Activated CD8-positive, alpha-beta memory T cell treated with anti-CD3 and anti-CD28 coated beads, Interleukin-2, amount 10 ng/mL, durations not matched to agents 7 days and 5 days (primary cell): Measurements from ENCODE around the gene UBE2O. TPM values are rescaled to one million over a fixed set of nuclear protein-coding genes. Genes with fewer than 3 reads are reported as not detected.

Source experiments
- ATAC-seq: fragments of 150-1000 bp; cut with Tn5 transposase; one replicate; pipeline ENCODE4 v1.10.0; 2021; ENCODE audit warnings: moderate library complexity
- CTCF ChIA-PET: fragments of 350-600 bp; sonication (Branson Sonifier 250); formaldehyde crosslinking; loops from one replicate; lab custom pipeline; 2021; ENCODE audit warnings: antibody characterized with exemption; lab: Charles Lee
- DNase-seq: peaks from one replicate; pipeline ENCODE4 v3.0.0-alpha.2; 2020
- H3K27ac Mint-ChIP-seq: one replicate; pipeline ENCODE4 v1.8.0; 2021; ENCODE audit warnings: mild to moderate bottlenecking, mixed read lengths
- H3K27me3 Mint-ChIP-seq: one replicate; pipeline ENCODE4 v1.8.0; 2021; ENCODE audit warnings: mixed read lengths
- H3K36me3 Mint-ChIP-seq: one replicate; pipeline ENCODE4 v1.8.0; 2021; ENCODE audit warnings: mild to moderate bottlenecking, mixed read lengths
- H3K4me1 Mint-ChIP-seq: one replicate; pipeline ENCODE4 v1.8.0; 2021; ENCODE audit warnings: mixed read lengths
- H3K4me3 Mint-ChIP-seq: one replicate; pipeline ENCODE4 v1.8.0; 2021; ENCODE audit warnings: mild to moderate bottlenecking, moderate library complexity, mixed read lengths
- H3K9me3 Mint-ChIP-seq: one replicate; pipeline ENCODE4 v1.8.0; 2022; ENCODE audit warnings: low read depth, mixed read lengths
- total RNA-seq, 2 experiments: library from RNA; stranded (reverse); gene quantifications; one replicate each; pipeline ENCODE4 v1.2.3, GENCODE V29; 2021

UBE2O gene
- total RNA-seq, 2 experiments from 2014 or later: 30.2 to 34.7 TPM

DNA sequence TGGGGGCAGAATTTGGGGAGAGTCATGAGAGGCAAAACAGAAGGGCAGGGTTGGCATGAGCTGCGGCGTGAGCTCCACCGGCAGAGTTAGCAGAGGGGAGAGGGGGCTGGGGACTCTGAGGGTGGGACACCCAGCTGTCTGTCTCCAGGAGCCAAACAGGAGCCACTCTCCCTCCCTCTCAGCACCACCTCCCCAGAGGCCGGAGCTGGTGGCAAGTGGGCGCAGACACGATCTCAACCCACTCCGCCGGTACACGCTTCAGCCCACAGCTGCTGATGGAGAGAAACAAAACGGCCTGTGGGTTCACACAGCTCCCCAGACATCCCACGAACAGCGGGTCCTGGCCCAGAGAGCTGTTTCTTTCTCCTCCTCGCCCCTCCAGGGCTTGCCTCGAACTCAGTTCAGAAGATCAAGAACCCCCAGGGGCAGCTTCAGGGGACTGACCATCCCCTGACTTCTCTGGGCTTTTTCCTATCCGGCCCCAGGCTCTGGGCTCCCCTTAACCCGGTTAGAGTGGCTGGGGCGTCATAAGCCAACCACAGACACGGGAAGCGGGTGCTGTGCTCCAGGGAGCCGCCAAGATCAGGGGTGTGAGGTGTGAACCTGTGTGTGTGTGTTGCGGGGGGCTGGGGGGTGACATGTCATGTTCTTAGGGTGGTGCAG lies 40.7 kb upstream of the UBE2O start:
- H3K4me1 Mint-ChIP-seq: peaks cover 62% of the 10 kb centered on the region
- H3K27ac Mint-ChIP-seq: peak overlapping the region; percentile 98
- CTCF ChIA-PET: interaction anchor here (0.6 to 6.8 kb wide), 13 partner anchors 9 to 108 kb away, joined by 3 to 49 read pairs (median 5); partner anchors contain the start of genes AANAT and UBE2O
- H3K4me3 Mint-ChIP-seq: peak overlapping the region; percentile 73
- ATAC-seq (peak; percentile 43), DNase-seq (peak; percentile 75)
- no peaks in the 10 kb centered on the region for H3K9me3 Mint-ChIP-seq
- H3K36me3 Mint-ChIP-seq: peaks cover 1% of the 10 kb centered on the region
- no peaks in the 10 kb centered on the region for H3K27me3 Mint-ChIP-seq

DNA sequence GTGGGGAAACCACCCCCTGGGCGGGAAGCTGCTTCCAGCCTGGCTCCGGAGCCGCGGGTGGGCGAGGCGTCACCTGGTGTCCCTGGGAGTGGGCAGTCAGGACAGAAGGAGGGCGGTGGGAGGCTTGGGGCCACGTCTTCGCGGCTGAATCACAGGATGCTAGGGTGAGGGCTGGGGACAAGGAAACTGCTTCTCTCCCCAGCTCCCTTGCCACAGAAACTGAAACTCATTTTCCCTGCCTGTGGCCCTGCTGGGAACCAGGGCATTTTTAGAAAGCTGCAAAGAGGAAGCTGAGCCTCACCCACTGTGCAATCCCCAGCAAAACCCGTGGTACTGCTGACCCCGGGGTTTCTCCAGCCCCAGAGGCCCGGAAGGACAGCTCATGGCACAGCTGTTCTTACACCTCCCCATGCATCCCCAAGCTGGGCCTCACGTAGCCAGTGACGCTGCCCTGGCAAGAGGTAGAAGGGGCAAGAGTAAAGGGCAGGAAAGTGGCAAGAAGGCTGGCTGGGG lies 40.1 kb upstream of the UBE2O start:
- ATAC-seq: peak; percentile 63
- peaks cover 57% of the 10 kb centered on the region for H3K4me1 Mint-ChIP-seq

GRCh38 chr17:76492123-76492988 lies 39.4 kb upstream of the UBE2O start:
- peak overlapping the region; percentile 73 for H3K4me3 Mint-ChIP-seq
- H3K4me1 Mint-ChIP-seq: peaks cover 52% of the 10 kb centered on the region
- CTCF ChIA-PET: interaction anchor here (0.6 to 6.8 kb wide), 13 partner anchors 10 to 109 kb away, joined by 3 to 49 read pairs (median 4); partner anchors contain the start of genes AANAT, SPHK1 and UBE2O
- no peaks in the 10 kb centered on the region for H3K9me3 Mint-ChIP-seq
- no peaks in the 10 kb centered on the region for H3K27me3 Mint-ChIP-seq
- ATAC-seq (peak; percentile 14), DNase-seq (no peak)
- peaks cover 1% of the 10 kb centered on the region for H3K36me3 Mint-ChIP-seq
- peak overlapping the region; percentile 98 for H3K27ac Mint-ChIP-seq

More for the DNA sequence above, 40.1 kb upstream of the UBE2O start:
- peaks cover 1% of the 10 kb centered on the region for H3K36me3 Mint-ChIP-seq
- no peaks in the 10 kb centered on the region for H3K9me3 Mint-ChIP-seq
- H3K27me3 Mint-ChIP-seq: no peaks in the 10 kb centered on the region
- H3K4me3 Mint-ChIP-seq: peak overlapping the region; percentile 73
- CTCF ChIA-PET: interaction anchor here (0.6 to 6.8 kb wide), 15 partner anchors 9 to 109 kb away, joined by 3 to 49 read pairs (median 4); partner anchors contain the start of genes AANAT, SPHK1 and UBE2O
- DNase-seq: peak; percentile 75
- H3K27ac Mint-ChIP-seq: peak overlapping the region; percentile 98

DNA sequence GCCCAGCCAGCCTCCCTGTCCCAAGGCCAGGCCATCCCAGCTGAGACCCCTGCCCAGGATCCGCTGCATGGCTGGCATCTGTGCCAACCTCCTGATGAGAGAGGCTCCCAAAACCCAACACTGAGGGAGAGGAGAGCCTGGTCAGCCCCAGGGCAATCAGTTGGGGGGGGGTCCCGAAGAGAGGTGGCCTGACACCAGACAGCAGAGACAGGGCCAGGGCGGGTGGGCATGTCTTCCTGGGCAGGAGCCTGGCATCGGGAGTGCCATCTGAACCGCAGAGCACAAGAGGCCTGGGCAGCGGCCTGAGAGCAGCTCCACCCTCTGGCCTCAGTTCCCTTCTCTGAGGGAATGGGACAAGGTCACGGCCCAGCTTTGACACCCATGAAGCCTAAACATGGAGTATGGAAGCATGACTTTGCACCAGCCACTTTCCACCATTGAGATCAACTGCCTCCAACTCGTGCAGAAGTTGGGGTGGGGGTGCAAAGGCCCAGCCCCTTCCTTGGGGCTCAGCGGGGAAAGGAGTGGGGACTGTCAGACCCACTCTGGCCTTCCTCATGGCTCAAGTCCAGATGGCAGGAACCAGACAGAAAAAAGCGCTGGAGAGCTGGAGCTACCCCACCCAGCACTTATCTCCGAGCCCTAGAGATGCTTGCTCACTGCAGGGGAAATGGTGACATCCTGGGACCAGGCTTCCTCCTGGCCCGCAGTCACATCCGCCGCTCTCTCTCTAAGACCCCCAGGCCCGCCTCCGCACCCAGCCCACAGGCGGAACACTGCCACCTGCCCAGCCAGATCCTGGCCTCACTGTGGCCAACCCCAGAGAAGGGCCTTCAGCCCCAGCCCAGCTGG lies 38.5 kb upstream of the UBE2O start:
- no peak for ATAC-seq
- peaks cover 49% of the 10 kb centered on the region for H3K4me1 Mint-ChIP-seq
- no peaks in the 10 kb centered on the region for H3K27me3 Mint-ChIP-seq
- H3K36me3 Mint-ChIP-seq: peaks cover 1% of the 10 kb centered on the region
- H3K9me3 Mint-ChIP-seq: no peaks in the 10 kb centered on the region
- H3K4me3 Mint-ChIP-seq: no peak overlapping the region
- no peak for DNase-seq
- H3K27ac Mint-ChIP-seq: peak overlapping the region; percentile 98
- CTCF ChIA-PET: interaction anchor here (0.6 to 6.8 kb wide), 10 partner anchors 8 to 146 kb away, joined by 3 to 49 read pairs (median 4); partner anchors contain the start of gene AANAT

DNA sequence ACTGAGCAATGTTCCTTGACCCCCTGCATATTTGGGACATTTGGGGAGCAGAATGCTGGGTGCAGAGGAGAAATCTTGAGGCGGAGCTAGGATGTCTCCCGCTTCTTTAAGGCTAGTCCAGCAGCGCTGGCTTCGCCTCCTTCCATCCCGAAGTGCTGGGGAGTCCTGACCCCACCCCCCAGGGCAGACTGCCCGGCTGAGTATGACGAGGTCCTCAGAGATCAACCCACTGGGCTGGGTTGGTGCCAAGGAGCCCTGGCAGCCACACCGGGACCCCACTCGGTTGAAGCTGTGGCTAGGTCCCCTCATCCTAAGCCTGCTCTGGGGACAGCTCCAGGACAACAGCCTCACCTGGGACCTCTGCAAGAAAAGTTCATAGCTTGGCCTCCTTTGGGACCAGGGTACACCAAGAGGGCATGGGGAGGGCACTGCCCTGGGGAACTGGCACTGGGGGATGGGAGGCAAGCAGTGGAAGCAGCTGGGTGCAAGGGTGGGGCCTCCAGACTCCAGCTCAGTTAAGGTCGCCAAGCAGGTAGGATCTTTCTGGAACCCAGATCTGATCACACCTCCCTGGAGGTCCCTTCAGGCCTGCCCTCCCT lies 37.3 kb upstream of the UBE2O start:
- DNase-seq: no peak
- Mint-ChIP-seq H3K36me3 (peaks cover 1% of the 10 kb centered on the region), H3K27ac (peak overlapping the region; percentile 16), H3K4me1 (peaks cover 52% of the 10 kb centered on the region), H3K9me3 (no peaks in the 10 kb centered on the region), H3K4me3 (no peak overlapping the region), H3K27me3 (no peaks in the 10 kb centered on the region)
- no peak for ATAC-seq
- CTCF ChIA-PET: interaction anchor here (0.6 to 6.8 kb wide), 7 partner anchors 8 to 104 kb away, joined by 3 to 49 read pairs (median 4); partner anchors contain the start of gene AANAT

GRCh38 chr17:76487451-76488192 lies 34.7 kb upstream of the UBE2O start:
- no peak for ATAC-seq
- Mint-ChIP-seq H3K9me3 (no peaks in the 10 kb centered on the region), H3K36me3 (peaks cover 1% of the 10 kb centered on the region), H3K4me1 (peaks cover 29% of the 10 kb centered on the region), H3K27ac (no peak overlapping the region), H3K4me3 (no peak overlapping the region), H3K27me3 (no peaks in the 10 kb centered on the region)
- DNase-seq: no peak
- CTCF ChIA-PET: interaction anchor here (0.7 kb wide), 1 partner anchor 137 kb away, joined by 3 read pairs; no protein-coding TSS in a partner anchor

DNA sequence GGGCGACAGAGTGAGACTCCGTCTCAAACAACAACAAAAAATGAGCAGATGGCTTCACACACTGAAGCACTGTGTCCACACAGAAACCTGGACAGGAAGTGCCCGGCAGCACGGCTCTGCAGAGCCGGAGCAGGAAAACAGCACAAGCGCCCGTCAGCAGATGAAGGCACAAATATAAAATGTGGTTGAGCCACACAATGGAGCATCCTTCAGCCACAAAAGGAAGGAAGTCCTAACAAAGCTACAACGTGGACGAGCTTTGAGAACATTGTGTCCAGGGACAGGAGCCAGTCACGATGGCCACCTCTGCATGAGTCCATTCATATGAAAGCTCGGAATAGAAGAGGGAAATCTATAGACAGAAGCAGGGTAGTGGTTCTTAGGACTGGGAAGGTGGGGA lies 32.6 kb upstream of the UBE2O start:
- no peak for ATAC-seq
- H3K27me3 Mint-ChIP-seq: no peaks in the 10 kb centered on the region
- H3K27ac Mint-ChIP-seq: no peak overlapping the region
- DNase-seq: no peak
- peaks cover 29% of the 10 kb centered on the region for H3K4me1 Mint-ChIP-seq
- peaks cover 4% of the 10 kb centered on the region for H3K36me3 Mint-ChIP-seq
- H3K4me3 Mint-ChIP-seq: no peak overlapping the region
- no peaks in the 10 kb centered on the region for H3K9me3 Mint-ChIP-seq
- CTCF ChIA-PET: interaction anchor here (1.4 to 1.5 kb wide), 2 partner anchors 18 kb away, joined by 4 read pairs; no protein-coding TSS in a partner anchor

- Mint-ChIP-seq H3K27ac (no peak overlapping the region), H3K27me3 (no peaks in the 10 kb centered on the region)
- CTCF ChIA-PET: no interaction called here
These were observed 31.3 kb upstream of the UBE2O start for GRCh38 chr17:76484228-76484725.

DNA sequence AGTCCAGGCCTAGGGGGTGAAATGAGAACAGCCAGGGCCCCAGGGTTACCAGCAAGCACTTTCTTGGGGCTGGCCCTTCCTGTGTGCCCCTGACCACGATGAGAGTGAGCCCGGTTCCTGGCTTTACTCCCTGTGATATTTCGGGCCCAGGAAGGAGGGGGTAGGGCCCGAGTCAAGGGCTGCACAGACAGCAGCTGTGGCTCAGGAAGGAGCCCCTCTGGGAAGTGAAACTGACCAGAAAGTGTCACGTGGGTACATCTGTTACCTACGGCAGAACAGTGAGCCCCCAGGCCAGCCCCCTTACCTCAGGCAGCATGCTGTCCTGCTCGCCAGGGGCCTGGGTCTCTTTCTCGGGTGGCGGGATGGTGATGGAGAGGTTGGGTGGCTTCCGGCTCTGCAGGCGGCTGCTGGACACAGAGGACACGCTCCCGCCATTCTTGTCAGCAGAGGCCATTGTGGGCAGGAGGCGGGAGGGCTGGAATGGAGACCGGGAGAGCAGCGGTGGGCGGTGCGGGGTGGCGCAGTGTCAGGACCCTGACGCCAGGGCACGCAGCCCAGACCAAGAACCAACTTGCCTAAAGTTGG lies 28.2 kb upstream of the UBE2O start:
- CTCF ChIA-PET: interaction anchor here (1.2 to 1.9 kb wide), 4 partner anchors 11 to 83 kb away, joined by 3 to 5 read pairs (median 4); no protein-coding TSS in a partner anchor

More at GRCh38 chr17:76484228-76484725, 31.3 kb upstream of the UBE2O start:
- peaks cover 25% of the 10 kb centered on the region for H3K4me1 Mint-ChIP-seq
- H3K4me3 Mint-ChIP-seq: no peak overlapping the region
- DNase-seq (no peak), ATAC-seq (no peak)
- peaks cover 3% of the 10 kb centered on the region for H3K36me3 Mint-ChIP-seq
- no peaks in the 10 kb centered on the region for H3K9me3 Mint-ChIP-seq

DNA sequence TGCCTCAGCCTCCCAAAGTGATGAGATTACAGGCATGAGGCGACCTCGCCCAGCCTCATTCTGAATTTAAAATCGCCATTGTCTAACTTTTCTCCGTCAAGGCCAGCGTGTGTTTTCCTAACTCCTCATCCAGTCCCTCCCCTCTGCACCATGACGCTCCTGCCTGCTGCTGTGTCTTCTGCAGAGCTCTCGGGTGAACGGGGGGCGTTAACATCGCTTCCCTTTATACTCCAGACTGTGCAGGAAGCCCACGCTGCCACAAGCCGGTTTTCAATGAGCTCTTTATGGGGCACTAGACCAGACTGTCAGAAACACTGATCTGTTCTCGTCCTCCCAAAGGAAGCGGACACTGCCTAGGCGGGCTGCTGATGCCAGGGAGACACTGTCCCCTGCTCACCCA lies 27.7 kb upstream of the UBE2O start:
- Mint-ChIP-seq H3K4me1 (peaks cover 19% of the 10 kb centered on the region), H3K4me3 (no peak overlapping the region), H3K27ac (peak overlapping the region; percentile 63), H3K36me3 (peaks cover 3% of the 10 kb centered on the region), H3K27me3 (no peaks in the 10 kb centered on the region), H3K9me3 (no peaks in the 10 kb centered on the region)
- ATAC-seq (no peak), DNase-seq (peak; percentile 37)
- CTCF ChIA-PET: interaction anchor here (1.0 to 1.9 kb wide), 5 partner anchors 12 to 83 kb away, joined by 3 to 5 read pairs (median 4); partner anchors contain the start of gene UBE2O

More for the DNA sequence above, 28.2 kb upstream of the UBE2O start:
- no peak overlapping the region for H3K4me3 Mint-ChIP-seq
- H3K27me3 Mint-ChIP-seq: no peaks in the 10 kb centered on the region
- no peaks in the 10 kb centered on the region for H3K9me3 Mint-ChIP-seq
- peaks cover 22% of the 10 kb centered on the region for H3K4me1 Mint-ChIP-seq
- ATAC-seq: no peak
- DNase-seq: peak; percentile 39
- H3K36me3 Mint-ChIP-seq: peaks cover 3% of the 10 kb centered on the region
- peak overlapping the region; percentile 63 for H3K27ac Mint-ChIP-seq

GRCh38 chr17:76479515-76480060 lies 26.6 kb upstream of the UBE2O start:
- CTCF ChIA-PET: interaction anchor here (1.0 to 1.9 kb wide), 5 partner anchors 13 to 81 kb away, joined by 3 to 6 read pairs (median 4); partner anchors contain the start of gene UBE2O
- H3K27me3 Mint-ChIP-seq: no peaks in the 10 kb centered on the region
- DNase-seq: no peak

More at GRCh38 chr17:76479515-76480060, 26.6 kb upstream of the UBE2O start:
- peaks cover 3% of the 10 kb centered on the region for H3K36me3 Mint-ChIP-seq
- H3K4me1 Mint-ChIP-seq: peaks cover 16% of the 10 kb centered on the region
- no peak for ATAC-seq
- H3K27ac Mint-ChIP-seq: no peak overlapping the region
- H3K4me3 Mint-ChIP-seq: no peak overlapping the region
- H3K9me3 Mint-ChIP-seq: no peaks in the 10 kb centered on the region
